VCaP (cell line): ENCODE data around the gene TMEM215.
"Not testable (repeated sequence)": the region's sequence is repeated elsewhere in the genome, so short reads cannot be mapped to it uniquely, and the experiment has no call there.

ENCODE experiments used
- H3K27ac ChIP-seq: fragments of 450-650 bp; 2 replicates; pipeline ENCODE4 v1.5.1; 2017
- CTCF ChIP-seq: fragments of 450-650 bp; conservative IDR thresholded peaks from 2 replicates; pipeline ENCODE4 v1.5.1; 2017; ENCODE audit warnings: mild to moderate bottlenecking, moderate library complexity

The TMEM215 gene

DNA sequence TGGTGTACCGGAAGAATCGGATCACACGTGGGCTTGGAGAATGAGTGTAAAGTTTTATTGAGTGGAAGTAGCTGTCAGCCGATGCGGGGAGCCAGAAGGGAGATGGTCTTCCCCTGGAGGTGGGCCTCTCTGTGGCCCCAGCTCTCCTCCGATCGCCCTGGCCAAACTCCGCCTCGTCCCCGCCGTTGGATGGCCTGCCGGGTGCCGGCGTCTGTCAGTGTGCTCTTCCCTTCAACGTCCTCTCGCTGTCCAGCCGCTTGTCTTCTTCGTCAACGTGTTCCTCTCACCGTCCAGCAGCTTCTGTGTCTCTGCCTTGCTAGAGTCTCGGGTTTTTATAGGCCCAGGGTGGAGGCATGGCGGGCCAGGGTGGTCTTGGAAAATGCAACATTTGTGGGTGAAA is 27.6 kb upstream of the TMEM215 start:
- no peak overlapping the region for H3K27ac ChIP-seq
- TF ChIP-seq CTCF = no peak

- no peak overlapping the region for H3K27ac ChIP-seq
- no peak for TF ChIP-seq CTCF
These were observed 19.2 kb upstream of the TMEM215 start for GRCh38 chr9:32764139-32764538.

GRCh38 chr9:32775283-32775682 is 8.1 kb upstream of the TMEM215 start:
- no peak for TF ChIP-seq CTCF
- no peak overlapping the region for H3K27ac ChIP-seq

- TF ChIP-seq CTCF = no peak
- H3K27ac ChIP-seq = no peak overlapping the region
These were observed 7.1 kb upstream of the TMEM215 start for GRCh38 chr9:32776201-32776600.

DNA sequence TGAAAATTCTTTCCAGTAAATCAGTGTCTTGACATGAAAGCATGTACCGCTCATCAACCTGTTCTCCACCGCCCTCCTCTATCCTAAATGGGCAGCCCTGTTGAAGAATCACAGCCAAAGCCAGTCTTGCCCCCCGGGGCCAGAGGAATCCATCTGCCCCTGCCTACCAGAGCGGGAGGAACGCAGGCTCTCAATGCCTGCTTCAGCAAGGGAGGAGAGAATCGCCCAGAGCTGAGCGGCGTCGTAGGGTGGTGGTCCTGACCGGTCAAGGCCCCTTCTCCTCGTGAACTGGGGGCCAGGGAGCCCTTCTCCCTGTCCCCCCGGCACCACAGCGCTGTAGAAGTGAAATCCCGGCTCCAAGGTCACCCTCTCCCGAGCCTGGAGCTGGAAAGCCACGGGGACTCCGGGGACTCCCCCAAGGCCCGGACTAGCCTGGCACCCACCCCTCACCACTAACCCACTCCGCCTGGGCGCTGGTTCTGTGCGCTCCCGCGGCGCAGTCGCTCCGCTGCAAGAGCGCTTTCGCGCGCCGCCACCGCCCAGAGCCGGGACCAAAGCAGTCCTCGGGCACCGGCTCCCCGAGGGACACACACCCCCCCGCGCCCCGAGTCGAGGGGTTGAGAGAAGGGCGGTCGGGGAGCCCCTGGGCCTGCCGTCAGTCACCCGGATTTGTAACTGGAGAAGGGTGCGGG is 718 bp upstream of the TMEM215 start:
- H3K27ac ChIP-seq = no peak overlapping the region
- no peak for TF ChIP-seq CTCF

DNA sequence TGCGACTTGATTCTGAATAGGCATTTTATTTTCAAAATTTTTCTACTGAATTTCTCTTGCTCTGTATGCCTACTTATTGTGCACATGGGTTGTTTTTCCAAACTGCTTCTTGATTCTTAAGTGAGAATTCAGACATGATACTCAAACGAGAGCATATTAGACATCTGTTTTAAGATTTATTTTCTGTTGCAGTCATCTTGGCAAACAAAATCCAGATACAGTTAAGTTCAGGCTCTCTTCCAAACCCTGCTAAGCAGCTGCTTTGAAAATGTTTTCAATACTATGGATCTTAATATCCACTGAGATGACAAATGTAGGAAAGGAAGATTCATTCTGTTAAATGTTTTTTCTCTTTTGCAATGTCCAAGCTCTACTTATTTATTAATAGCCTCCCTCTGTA is 4.5 kb downstream of the TMEM215 start:
- no peak overlapping the region for H3K27ac ChIP-seq
- TF ChIP-seq CTCF = no peak

DNA sequence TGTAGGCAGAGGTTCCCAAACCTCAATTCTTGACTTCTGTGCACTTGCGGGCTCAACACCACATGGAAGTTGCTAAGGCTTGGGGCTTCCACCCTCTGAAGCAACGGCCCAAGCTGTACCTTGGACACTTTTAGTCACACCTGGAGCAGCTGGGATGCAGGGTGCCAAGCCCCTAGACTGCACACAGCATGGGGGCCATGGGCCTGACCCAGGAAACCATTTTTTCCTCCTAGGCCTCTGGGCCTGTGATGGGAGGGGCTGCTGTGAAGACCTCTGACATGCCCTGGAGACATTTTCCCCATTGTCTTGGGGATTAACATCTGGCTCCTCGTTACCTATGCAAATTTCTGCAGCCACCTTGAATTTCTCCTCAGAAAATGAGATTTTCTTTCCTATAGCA is 12.7 kb downstream of the TMEM215 start:
- not testable (repeated sequence) for H3K27ac ChIP-seq

DNA sequence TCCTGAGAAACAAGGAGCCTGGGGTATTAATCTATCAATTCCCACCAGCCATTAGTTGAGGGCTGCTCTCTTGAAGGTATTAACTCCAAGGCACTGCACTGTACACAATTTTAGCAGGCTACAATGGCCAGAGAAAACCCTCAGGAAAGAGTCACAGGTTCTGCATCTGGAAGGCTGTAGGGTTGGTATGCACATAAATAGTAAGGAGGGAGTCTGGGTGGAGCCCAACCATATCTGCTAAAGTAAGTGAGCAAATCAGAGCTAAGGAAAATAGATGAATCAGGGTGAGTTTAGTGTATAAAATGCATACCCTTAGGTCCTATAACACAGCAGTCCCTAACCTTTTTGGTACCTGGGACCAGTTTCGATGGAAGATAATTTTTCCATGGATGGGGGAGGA is 18.2 kb downstream of the TMEM215 start:
- TF ChIP-seq CTCF = no peak
- no peak overlapping the region for H3K27ac ChIP-seq
